Measurements from ENCODE around the gene RPL19.

DNA sequence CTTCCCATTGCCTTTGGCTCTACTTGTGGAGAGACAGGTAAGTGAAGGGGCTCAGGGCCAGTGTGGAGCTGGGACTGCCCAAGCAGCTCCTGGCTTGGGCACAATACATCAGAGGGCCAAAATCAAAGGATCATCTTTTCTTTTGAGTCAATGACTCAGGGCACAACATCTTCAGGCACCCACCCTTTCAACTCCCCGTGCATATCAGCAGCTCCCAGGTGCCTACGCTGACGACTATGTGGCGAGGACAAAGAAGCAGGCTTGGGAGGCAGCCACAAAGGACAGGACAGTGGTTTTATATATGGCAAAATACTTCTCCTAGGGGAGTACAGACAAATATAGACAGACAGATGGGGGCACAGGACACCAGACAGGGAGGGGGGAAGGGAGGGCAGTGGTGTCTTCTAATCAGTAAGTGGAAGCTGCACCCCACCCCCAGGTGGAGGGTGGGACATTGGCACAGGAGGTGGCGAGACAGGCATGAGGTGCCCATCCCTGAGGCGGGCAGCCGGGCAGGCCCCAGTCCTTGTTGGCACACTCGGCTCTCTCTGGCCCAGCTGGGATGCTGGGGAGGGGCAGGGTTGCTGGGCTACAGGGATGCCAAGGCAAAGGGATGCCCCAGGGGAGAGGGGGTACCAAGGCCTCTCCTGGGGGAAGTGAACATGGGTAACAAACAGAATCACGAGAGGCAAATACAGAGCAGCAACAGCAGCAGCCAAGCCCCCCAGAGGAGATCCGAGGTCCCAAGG lies 26.4 kb upstream of the RPL19 start:
- TF ChIP-seq POLR2A (IDR thresholded peaks at IDR 0.05; ENCODE audit: low read depth, low read length): no peak
- TF ChIP-seq, protein P1, sequence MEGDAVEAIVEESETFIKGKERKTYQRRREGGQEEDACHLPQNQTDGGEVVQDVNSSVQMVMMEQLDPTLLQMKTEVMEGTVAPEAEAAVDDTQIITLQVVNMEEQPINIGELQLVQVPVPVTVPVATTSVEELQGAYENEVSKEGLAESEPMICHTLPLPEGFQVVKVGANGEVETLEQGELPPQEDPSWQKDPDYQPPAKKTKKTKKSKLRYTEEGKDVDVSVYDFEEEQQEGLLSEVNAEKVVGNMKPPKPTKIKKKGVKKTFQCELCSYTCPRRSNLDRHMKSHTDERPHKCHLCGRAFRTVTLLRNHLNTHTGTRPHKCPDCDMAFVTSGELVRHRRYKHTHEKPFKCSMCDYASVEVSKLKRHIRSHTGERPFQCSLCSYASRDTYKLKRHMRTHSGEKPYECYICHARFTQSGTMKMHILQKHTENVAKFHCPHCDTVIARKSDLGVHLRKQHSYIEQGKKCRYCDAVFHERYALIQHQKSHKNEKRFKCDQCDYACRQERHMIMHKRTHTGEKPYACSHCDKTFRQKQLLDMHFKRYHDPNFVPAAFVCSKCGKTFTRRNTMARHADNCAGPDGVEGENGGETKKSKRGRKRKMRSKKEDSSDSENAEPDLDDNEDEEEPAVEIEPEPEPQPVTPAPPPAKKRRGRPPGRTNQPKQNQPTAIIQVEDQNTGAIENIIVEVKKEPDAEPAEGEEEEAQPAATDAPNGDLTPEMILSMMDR (IDR thresholded peaks at IDR 0.05; ENCODE audit: extremely low read depth in 1 of 2, insufficient read depth in 1 of 2, low read depth in 1 of 2, low read length in 2 of 2): no peak
- TF ChIP-seq JUN (IDR thresholded peaks at IDR 0.05; ENCODE audit: borderline replicate concordance, insufficient read depth, insufficient read length, low read depth): no peak
- no peak for TF ChIP-seq EZH2 (IDR thresholded peaks at IDR 0.05; ENCODE audit: borderline replicate concordance, low read depth, low read length, severe bottlenecking)
